Neural cell (in vitro differentiated cells): Measurements from ENCODE around the gene IMMP2L.

ENCODE experiments used
- EZH2 ChIP-seq: fragments of 200-600, 300-800 bp; shearing (Covaris generic), sonication (generic); IDR thresholded peaks from 2 replicates; pipeline ENCODE4 v1.6.1; 2014; ENCODE audit warnings: antibody characterized with exemption, low read length, borderline replicate concordance, mild to moderate bottlenecking; ENCODE audit not compliant: insufficient read depth, poor library complexity, severe bottlenecking
- POLR2AphosphoS5 ChIP-seq: IDR thresholded peaks from 2 replicates; pipeline ENCODE4 v1.6.1; 2012
- RAD21 ChIP-seq: fragments of 450-650 bp; conservative IDR thresholded peaks from 2 replicates; pipeline ENCODE4 v1.6.1; 2014; ENCODE audit warnings: antibody characterized with exemption, mild to moderate bottlenecking, moderate library complexity
- TF ChIP-seq, protein P1 (sequence below): fragments of 450-650 bp; IDR thresholded peaks from 2 replicates; pipeline ENCODE4 v1.5.1; 2014; ENCODE audit warnings: antibody characterized with exemption, mild to moderate bottlenecking, moderate library complexity; ENCODE audit not compliant: poor library complexity, severe bottlenecking

DNA sequence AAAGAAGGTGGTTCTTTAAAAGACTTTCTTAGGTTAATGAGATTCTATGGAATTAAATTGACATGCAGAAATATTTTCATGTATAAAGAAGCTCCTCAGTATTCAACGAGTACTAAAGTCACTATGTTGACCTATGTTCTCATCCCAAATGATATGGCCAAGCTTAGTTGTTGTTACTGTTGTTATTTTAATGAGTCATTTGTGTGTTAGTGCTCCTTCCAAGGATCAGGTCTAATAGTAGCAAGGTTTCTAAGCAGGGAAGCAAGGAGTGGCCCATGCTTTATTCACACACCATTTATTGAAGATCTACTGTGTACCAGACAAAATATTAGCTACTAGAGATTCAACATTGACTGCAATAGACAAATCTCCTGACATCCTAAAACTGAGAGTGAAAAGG is 429.5 kb downstream of the IMMP2L start:
- TF ChIP-seq, protein P1, sequence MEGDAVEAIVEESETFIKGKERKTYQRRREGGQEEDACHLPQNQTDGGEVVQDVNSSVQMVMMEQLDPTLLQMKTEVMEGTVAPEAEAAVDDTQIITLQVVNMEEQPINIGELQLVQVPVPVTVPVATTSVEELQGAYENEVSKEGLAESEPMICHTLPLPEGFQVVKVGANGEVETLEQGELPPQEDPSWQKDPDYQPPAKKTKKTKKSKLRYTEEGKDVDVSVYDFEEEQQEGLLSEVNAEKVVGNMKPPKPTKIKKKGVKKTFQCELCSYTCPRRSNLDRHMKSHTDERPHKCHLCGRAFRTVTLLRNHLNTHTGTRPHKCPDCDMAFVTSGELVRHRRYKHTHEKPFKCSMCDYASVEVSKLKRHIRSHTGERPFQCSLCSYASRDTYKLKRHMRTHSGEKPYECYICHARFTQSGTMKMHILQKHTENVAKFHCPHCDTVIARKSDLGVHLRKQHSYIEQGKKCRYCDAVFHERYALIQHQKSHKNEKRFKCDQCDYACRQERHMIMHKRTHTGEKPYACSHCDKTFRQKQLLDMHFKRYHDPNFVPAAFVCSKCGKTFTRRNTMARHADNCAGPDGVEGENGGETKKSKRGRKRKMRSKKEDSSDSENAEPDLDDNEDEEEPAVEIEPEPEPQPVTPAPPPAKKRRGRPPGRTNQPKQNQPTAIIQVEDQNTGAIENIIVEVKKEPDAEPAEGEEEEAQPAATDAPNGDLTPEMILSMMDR = no peak
- TF ChIP-seq POLR2AphosphoS5 (no peak), RAD21 (no peak), EZH2 (no peak)
